GM19395 (cell line): ENCODE measurements around the gene FAM161A.
"Not testable (repeated sequence)": the region's sequence is repeated elsewhere in the genome, so short reads cannot be mapped to it uniquely, and the experiment has no call there.

Source experiments
- ATAC-seq: cut with Tn5 transposase; IDR thresholded peaks from one replicate; pipeline ENCODE4 v1.9.1; 2021; ENCODE audit warnings: mild to moderate bottlenecking, moderate library complexity; ENCODE audit not compliant: unreplicated experiment

The FAM161A gene

DNA sequence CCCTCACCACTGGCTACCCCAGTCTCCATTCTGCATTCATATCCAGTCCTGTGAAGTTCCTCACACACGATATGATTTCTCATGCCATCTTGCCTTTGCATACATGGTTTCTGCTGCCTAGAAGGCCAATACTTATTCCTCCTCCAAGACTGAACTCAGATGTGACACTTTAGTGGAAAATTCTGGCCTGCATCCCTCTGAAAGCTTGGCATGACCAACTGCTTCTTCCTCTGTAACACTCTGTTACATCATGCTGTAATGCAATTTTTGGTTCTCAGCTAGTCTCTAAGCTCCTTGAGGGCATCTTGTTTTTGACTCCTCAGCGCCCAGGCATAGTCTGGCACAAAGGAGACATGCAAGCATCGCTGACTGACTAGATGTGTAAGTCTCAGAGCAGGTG lies 12.6 kb downstream of the FAM161A start:
- no peak for ATAC-seq

DNA sequence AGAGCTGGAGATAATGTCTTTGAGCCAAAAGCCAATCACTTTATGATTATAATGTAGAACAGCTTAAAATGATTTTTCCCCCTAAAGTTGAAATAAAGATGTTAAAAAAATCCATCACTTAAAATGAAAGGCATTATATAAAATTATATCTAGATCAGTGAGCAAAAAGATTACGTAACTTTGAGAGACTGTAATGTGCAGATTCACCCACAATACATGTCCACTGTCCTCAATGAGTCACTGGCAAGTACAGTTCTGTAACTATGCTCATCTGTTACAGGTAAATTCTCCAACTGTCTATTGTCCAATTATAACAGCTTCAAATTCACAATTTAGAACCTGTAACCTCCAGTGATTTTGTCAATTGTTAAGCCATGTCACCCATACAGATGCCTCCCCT lies 19.0 kb downstream of the FAM161A start:
- no peak for ATAC-seq

DNA sequence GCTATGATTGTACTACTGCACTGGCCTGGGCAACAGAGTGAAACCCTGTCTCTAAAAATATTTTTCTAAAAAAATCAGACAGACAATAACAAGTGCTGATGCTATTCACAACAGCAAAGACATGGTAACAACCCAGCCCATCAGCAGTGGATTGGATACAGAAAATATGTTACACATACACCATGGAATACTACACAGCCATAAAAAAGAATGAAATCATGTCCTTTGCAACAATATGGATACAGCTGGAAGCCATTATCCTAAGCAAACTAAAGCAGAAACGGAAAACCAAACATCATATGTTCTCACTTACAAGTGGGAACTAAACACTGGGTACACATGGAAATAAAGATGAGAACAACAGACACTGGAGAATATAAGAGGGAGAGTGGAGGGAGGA lies 19.9 kb downstream of the FAM161A start:
- ATAC-seq, result no peak

DNA sequence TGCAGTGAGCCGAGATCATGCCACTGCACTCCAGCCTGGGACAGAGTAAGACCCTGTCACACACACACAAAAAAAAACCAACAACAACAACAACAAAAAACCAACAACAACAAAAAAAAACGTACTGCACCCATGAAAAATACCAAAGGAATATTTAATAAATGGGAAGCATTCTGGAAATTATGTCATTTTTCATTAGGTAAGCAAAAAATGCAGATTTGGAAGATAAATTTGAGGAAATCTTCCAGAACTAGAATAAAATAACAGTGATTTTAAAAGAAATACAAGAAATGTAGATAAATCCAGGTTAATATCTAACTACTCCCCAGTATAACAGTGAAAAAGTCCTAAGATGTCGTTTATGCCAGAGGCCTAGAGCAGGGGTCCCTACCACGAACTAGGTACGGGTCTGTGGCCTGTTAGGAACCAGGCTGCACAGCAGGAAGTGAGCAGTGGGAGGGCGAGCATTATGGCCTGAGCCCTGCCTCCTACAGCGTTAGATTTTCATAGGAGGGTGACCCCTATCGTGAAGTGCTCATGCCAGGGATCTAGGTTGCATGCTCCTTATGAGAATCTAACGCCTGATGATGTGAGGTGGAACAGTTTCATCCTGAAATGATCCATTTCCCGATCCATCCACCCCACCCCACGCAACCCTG lies 21.5 kb downstream of the FAM161A start:
- no peak for ATAC-seq

DNA sequence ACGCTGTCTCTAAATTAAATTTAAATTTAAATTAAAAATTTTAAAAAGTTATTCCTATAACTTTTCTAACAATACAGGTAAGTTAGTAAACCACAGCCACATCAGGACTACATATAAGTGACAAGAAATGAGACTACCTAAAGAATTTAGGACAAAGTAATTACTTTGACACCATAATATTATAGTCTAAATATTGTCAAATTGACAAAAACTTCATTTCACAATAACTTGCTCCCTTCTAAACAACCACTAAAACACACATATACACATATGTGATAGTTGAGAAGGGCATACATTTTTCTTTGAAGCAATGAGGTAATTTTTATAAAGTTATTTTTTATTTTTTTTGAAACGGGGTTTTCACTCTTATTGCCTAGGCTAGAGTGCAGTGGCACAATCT lies 31.6 kb downstream of the FAM161A start:
- ATAC-seq, result no peak

DNA sequence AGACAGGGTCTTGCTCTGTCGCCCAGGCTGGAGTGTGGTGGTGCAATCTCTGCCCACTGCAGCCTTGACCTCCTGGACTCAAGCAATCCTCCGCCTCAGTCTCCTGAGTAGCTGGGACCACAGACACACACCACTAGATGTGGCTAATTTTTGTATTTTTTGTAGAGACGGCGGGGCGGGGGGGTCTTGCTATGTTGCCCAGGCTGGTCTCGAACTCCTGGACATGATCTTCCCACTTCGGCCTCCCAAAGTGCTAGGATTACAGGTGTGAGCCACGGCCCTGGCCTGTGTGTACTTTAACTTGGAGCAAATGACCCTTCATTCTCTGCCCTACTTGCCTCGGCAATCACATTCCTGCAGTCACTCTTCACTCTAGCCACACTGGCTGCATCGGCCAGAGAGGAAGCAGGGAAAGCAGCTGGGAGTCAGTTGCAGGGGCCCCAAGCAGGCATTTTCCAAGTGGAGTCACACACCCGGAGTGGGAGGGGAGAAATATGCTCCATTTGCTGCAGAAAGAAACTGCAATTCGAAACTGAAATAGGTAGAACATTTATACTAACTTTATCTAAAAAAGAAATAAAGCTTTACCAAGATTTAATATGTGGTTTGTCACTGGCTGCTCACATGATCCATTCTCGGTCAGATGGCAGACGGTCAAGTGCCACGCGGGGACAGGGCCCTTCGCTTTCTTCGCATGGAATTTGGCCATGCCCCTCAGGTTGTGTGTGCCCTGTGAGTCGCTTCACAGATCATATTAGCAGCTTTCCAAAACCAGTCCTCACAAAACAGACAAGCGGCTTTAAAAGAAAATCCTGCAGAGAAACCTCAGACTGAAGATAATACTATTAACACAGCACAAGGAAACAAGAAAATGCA lies 37.1 kb downstream of the FAM161A start:
- ATAC-seq, result no peak

DNA sequence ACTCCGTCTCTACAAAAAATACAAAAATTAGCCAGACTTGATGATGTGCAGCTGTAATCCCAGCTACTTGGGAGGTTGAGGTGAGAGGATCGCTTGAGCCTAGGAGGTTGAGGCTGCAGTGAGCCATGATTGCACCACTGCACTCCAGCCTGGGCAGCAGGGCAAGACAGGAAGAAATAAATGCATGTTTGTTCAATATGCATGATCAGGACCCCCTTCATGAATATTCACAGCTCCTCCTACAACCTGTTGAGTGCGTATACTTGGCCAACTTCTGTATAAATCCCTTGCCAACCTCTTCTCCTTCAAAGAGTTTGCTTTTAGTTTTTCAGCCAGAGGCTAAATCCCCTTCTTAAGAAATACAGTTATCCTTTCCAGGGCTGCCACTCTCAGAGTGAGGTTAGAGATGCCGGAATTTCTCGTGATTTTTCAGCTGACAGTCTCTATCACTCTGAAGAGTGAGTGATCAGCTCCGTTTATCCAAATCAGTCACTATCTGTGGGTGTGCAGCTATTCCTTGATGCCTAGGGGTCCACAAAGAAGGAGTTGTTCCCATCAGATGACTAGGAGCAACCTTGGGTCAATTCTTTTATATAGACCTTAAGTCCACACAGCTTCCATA lies 39.2 kb downstream of the FAM161A start:
- no peak for ATAC-seq

DNA sequence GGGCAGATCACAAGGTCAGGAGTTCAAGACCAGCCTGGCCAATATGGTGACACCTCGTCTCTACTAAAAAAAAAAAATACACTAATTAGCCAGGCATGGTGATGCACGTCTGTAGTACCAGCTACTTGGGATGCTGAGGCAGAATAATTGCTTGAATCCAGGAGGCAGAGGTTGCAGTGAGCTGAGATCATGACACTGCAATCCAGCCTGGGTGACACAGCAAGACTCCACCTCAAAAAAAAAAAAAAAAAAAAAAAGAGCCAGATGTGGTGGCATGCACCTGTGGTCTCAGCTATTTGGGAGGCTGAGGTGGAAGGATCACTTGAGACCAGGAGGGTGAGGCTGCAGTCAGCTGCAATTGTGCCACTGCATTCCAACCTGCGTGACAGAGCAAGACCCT lies 40.5 kb downstream of the FAM161A start:
- ATAC-seq, result not testable (repeated sequence)

DNA sequence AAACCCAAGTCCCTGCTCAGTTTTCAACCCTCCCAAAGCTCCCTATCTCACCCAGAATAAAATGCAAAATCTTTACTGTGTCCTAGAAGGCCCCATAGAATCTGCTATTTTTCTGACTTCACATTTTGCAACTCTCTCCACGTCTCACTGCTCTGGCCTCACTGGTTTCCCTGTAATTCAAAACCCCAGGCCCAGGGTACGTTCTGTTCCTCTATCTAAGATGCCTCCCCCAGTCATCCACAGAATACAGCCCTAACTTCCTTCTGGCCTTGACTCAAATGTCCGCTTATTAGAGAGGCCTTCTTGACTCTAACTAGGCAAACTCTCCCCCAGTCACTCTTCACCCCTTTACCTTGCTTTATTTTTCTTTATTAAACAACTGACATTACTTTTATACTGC lies 42.0 kb downstream of the FAM161A start:
- ATAC-seq, result no peak

DNA sequence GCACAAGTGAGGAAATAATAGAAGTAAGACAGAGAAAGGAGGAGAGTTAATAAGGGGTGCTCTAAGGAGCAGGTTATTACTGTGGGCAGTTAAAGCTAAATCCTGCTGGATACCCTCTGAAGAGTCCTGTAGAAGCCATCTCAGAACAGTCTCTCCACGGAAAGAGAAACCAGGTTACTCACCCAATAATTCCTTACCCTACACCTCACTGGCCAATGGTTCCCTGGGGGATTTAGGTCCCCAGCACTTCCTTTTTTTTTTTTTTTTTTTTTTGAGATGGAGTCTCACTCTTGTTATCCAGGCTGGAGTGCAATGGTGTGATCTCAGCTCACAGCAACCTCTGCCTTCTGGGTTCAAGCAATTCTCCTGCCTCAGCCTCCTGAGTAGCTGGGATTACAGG lies 43.7 kb downstream of the FAM161A start:
- not testable (repeated sequence) for ATAC-seq

DNA sequence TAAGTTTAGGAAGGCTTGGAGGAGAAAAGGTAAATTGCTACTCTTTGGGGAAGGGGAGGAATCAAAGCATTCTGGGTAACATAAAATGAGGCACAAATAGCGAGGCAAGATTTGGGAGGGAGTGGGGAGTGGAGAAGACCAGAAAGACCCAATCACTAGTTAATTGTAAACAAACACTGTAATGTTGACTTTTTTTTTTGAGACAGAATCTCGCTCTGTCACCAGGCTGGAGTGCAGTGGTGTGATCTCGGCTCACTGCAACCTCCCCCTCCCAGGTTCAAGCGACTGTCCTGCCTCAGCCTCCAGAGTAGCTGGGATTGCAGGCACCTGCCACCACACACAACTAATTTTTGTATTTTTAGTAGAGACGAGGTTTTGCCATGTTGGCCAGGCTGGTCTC lies 45.2 kb downstream of the FAM161A start:
- ATAC-seq, result not testable (repeated sequence)

DNA sequence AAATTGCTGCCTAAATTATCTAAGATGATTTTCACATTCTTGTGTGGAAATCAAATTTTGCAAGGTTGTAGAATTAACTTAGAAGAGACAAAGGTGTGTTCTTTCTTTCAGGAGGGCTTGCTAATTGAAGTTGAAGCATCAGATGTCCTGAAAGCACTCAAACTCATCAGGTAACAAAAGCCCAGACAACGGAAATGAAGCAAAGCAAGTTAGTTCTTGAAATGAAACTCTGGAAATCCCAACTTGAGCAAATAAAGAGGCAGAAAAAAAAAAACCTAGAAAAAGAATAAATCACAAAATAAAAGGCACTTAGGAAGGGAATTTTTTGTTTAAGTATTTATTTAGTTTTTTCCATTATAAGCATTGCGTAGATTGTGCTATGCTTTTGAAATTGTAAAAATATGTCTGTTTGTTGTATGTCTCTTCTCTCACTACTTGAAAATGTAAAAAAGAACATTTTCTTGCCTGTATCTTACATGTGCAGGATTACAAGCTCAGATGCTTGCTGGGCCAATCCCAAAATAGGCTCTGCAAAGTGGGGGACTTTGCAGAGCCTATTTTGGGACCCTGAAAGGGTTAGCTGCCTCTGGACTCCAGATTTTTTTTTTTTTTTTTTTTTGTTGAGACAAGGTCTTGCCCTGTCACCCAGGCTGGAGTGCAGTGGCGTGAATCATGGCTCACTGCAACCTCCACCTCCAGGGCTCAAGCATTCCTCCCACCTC lies 46.7 kb downstream of the FAM161A start:
- no peak for ATAC-seq

DNA sequence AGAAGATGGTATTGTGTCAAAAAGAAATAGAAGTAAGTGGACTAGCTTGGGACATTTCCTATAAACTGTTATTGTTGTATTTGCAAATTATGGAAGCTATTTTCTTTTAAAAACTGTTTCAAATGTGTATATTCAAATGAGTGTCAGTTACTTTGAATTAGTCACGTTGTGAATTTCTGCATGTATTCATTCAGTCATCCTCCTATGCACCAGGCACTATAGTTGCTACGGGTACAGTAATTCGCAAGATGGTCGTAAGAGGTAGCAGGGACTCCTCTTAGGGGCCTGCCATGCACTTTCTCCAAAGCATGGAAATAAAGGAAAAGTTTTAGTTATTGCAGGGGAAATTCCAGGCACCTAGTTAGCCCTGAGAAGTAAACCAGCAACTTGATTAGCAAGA lies 51.3 kb downstream of the FAM161A start:
- ATAC-seq, result no peak

DNA sequence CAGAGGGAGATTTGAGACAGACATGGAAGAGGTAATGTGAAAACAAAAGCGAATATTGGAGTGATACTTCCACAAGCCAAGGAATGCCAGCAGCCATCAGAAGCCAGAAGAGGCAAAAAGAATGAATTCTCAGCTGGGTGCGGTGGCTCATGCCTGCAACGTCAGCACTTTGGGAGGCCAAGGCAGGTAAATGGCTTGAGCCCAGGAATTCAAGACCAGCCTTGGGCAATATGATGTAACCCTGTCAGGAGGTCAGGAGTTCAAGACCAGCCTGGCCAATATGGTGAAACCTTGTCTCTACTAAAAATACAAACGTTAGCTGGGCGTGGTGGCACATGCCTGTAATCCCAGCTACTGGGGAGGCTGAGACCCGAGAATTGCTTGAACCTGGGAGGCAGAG lies 54.8 kb downstream of the FAM161A start:
- ATAC-seq, result no peak

DNA sequence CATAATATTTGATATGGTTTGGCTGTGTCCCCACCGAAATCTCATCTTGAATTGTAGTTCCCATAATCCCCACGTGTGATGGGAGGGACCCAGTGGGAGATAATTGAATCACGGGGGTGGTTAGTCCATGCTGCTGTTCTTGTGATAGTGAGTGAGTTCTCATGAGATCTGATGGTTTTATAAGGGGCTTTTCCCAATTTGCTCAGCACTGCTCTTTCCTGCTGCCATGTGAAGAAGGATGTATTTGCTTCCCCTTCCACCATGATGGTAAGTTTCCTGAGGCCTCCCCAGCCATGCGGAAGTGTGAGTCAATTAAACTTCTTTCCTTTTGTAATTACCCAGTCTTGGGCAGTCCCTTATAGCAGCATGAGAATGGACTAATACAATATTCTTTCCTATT lies 56.4 kb downstream of the FAM161A start:
- ATAC-seq, result not testable (repeated sequence)

DNA sequence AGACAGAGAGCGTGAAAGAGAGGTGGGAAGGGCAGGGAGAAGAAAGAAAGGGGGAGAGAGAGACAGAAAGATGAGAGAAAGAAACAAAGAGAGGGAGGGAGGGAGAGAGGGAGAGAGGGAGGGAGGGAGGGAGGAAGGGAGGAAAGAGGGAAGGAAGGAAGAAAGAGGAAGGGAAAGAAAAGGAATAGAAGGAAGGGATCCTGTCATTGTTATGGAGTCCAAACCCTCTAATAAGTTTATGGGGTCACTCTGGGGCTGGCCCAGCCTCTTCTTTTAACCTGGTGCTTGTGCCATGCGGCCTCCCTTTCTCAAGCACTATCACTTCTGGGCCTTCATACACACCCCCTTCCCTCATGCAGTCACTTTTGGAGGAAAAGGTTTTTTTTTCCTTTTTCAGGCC lies 58.5 kb downstream of the FAM161A start:
- no peak for ATAC-seq

DNA sequence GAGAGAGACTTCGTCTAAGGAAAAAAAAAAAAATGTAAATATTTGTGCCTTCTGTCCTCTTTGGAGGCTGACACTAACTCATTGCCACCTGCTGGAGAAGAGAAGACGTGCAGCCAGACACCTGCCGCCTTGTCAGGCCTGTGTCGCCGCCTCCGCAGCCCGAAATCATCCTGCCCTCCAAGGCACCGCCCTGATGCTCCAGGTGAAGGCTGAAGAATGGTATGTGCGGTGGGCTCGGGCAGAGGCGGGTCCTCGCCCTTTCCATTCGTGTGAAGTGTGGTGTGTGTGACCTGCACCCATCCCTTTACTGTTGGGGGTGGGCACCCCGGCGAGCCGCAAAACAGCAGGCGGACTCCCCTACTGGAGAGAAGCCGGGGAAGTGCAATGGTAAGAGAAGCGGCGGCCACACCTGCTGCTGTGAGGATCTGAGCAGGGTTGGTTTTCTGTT lies 60.4 kb downstream of the FAM161A start:
- ATAC-seq, result peak; percentile 89

DNA sequence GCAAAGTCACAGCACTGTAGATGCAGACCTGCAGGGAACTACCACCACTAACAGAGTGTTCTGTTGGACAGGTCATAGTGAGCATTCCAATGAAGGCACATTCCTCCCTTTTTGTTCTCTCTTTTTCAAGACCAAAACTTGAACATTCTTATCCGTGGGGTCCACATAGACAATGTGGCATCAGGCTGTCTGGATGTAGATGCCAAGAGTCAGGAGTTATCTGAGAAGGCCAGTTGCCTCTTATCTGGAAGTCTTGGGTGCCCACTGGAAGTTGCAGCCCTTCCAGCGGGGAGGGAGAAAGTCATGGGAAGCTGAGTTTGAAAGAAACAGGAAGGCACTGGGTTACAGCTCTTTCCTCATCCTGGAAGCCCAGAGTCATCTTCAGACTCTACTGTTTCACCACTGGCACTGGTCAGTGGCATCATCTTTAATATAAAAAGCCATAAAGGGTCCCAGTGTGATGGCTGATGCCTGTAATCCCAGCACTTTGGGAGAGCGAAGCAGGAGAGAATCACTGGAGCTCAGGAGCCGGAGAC lies 61.4 kb downstream of the FAM161A start:
- ATAC-seq, result no peak

DNA sequence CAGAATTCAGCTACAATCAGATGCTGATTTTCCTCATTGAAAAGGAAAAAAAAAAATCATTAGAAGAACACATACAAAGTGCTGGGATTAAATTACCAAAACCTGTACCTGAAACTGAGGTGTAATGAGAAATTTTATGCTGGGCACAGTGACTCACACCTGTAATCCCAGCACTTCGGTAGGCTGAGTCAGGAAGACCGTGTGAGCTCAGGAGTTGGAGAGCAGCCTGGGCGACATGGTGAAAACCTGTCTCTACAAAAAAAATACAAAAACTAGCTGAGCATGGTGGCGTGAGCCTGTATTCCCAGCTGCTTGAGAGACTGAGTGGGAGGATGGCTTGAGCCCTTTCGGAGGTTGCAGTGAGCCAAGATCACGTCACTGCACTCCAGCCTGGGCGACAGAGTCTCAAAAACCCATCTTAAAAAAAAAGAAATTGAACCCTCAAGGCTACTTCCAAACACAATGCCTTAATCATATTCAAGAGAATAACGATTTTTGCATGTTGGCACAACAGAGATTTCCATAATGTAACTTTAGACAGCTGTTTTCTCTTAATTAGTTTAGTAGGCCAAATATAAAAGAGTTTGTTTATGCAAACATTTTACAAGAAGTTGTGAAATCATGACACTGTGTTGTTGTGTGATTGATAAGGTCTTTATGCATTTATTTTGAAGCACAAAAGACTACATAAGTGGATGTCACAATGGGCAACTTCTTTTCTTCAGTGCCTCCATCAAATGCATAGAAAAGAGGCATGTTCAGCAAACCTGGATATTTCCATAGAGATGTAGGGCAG lies 63.9 kb downstream of the FAM161A start:
- no peak for ATAC-seq

DNA sequence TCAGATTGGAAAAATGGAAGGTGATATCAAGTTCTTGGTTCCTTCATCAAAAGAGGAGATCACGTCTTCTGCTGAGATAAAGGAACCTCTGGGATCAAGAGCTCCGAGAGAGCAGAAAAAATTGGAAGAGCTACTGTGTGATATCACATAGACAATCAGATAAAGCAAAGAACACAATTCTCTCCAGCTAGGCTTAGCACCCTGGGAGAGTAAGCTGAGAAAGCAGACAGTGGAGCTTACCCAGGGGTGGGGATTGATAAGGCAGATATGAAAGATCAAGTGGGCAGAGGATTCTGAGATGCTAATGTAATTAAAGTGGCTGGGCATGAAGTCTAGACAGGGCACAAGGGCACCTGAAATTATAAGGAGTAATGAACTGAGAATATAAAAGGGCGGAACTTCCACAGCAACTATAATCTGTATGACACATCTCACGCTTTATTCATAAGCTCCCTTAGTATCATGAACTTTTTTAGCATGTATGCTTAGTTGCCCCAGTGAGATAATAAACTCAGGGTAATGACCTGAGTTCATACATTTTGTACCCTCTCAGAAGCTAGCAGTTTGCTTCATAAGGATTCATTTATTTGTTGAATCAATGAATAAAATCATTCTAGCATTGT lies 65.8 kb downstream of the FAM161A start:
- ATAC-seq, result no peak
